ENCODE measurements around the gene UBASH3B. TPM values are rescaled to one million over a fixed set of nuclear protein-coding genes. Genes with fewer than 3 reads are reported as not detected.

UBASH3B gene
- total and polyA plus RNA-seq, 2 experiments from 2014 or later = 5.1 to 11.1 TPM

DNA sequence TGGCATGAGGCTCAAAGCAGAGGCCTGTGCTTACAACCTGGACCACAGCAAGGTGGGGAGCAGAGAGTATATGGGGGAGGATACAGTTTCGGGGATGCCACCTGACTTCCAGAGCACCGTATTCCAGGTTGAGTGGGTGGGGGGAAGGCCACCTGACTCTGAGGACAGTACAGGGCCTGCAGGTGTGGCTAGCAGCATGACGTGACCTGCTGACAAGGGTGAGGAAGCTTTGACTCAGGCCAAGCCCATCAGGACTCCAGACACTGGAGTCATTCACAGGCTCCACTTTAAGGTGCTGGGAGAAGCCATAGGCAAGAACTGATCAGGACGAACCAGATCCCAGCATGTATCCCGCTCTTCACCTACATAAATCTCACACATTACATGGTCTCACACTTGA is 148.2 kb downstream of the UBASH3B start:
- 86% methylated on average over 4 of the region's 5 CpGs for WGBS (ENCODE audit: low lambda C conversion rate, missing lambda C conversion rate)
- Histone ChIP-seq H4K20me1 (ENCODE audit: insufficient read depth, poor library complexity, severe bottlenecking) (no peaks in the 10 kb centered on the region), H3K79me2 (no peaks in the 10 kb centered on the region), H2AFZ (no peak overlapping the region), H3K9me3 (ENCODE audit: low read depth) (no peaks in the 10 kb centered on the region), H3K4me1 (ENCODE audit: insufficient read depth) (no peaks in the 10 kb centered on the region), H3K36me3 (replicated peaks; ENCODE audit: insufficient read depth, low read depth) (no peaks in the 10 kb centered on the region), H3K4me2 (no peak overlapping the region), H3K4me3 (no peak overlapping the region), H3K9me2 (replicated peaks; ENCODE audit: insufficient read depth) (no peaks in the 10 kb centered on the region), H3K27me3 (no peaks in the 10 kb centered on the region), H3K27ac (peak overlapping the region; percentile 30)
- no peak for DNase-seq (ENCODE audit: low spot score)
- TF ChIP-seq EZH2 (IDR thresholded peaks at IDR 0.05; ENCODE audit: borderline replicate concordance) (no peak), EZH2phosphoT487 (IDR thresholded peaks at IDR 0.05; ENCODE audit: low read depth, severe bottlenecking, unreplicated experiment) (no peak)
- TF ChIP-seq, protein P1, sequence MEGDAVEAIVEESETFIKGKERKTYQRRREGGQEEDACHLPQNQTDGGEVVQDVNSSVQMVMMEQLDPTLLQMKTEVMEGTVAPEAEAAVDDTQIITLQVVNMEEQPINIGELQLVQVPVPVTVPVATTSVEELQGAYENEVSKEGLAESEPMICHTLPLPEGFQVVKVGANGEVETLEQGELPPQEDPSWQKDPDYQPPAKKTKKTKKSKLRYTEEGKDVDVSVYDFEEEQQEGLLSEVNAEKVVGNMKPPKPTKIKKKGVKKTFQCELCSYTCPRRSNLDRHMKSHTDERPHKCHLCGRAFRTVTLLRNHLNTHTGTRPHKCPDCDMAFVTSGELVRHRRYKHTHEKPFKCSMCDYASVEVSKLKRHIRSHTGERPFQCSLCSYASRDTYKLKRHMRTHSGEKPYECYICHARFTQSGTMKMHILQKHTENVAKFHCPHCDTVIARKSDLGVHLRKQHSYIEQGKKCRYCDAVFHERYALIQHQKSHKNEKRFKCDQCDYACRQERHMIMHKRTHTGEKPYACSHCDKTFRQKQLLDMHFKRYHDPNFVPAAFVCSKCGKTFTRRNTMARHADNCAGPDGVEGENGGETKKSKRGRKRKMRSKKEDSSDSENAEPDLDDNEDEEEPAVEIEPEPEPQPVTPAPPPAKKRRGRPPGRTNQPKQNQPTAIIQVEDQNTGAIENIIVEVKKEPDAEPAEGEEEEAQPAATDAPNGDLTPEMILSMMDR (IDR thresholded peaks at IDR 0.05; ENCODE audit: poor library complexity) = no peak

DNA sequence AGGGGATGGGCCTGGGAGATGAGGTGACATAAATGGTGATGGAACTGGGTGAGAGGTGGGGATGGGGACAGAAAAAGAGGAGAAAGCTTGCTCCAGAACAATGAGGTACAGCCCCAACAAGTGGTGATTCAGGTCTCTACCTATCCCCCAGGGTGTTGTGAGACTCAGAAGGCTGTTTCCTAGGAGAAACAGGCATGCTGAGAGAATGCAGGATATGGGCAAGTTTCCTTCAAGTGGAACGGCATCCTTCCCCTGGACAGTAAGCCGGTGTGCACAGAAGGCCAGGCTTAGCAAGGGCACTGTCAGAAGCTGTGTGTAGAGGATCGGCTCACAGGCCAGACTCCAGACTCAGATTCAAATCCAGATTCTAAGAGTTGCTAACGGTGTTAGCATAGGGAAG is 148.6 kb downstream of the UBASH3B start:
- Histone ChIP-seq H3K27ac (peak overlapping the region; percentile 30), H3K4me3 (no peak overlapping the region), H3K4me2 (no peak overlapping the region), H3K4me1 (ENCODE audit: insufficient read depth) (no peaks in the 10 kb centered on the region), H4K20me1 (ENCODE audit: insufficient read depth, poor library complexity, severe bottlenecking) (no peaks in the 10 kb centered on the region), H3K9me3 (ENCODE audit: low read depth) (no peaks in the 10 kb centered on the region), H3K79me2 (no peaks in the 10 kb centered on the region), H2AFZ (no peak overlapping the region), H3K27me3 (no peaks in the 10 kb centered on the region), H3K9me2 (replicated peaks; ENCODE audit: insufficient read depth) (no peaks in the 10 kb centered on the region), H3K36me3 (replicated peaks; ENCODE audit: insufficient read depth, low read depth) (no peaks in the 10 kb centered on the region)
- no peak for DNase-seq (ENCODE audit: low spot score)
- 74% methylated on average over 4 of the region's 4 CpGs for WGBS (ENCODE audit: low lambda C conversion rate, missing lambda C conversion rate)
- TF ChIP-seq, protein P1 (IDR thresholded peaks at IDR 0.05; ENCODE audit: poor library complexity) = no peak
- TF ChIP-seq EZH2phosphoT487 (IDR thresholded peaks at IDR 0.05; ENCODE audit: low read depth, severe bottlenecking, unreplicated experiment) (no peak), EZH2 (IDR thresholded peaks at IDR 0.05; ENCODE audit: borderline replicate concordance) (no peak)

DNA sequence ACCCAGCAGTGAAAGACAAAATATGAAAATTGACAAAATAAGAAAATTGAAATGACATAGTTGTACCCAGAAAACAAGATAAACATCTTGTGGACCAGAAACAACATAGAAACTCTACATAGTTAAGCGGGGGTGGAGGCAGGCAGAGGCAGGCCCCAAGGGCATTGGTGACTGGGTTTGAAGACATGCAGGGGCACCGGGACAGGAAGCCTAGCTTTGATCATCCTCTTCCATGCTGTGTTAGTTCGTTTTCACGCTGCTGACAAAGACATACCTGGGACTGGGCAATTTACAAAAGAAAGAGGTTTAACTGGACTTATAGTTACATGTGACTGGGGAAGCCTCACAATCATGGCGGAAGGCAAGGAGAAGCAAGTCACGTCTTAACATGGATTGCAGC is 149.3 kb downstream of the UBASH3B start:
- Histone ChIP-seq H3K27ac (peak overlapping the region; percentile 30), H2AFZ (no peak overlapping the region), H3K4me3 (no peak overlapping the region), H4K20me1 (ENCODE audit: insufficient read depth, poor library complexity, severe bottlenecking) (no peaks in the 10 kb centered on the region), H3K9me2 (replicated peaks; ENCODE audit: insufficient read depth) (no peaks in the 10 kb centered on the region), H3K27me3 (no peaks in the 10 kb centered on the region), H3K36me3 (replicated peaks; ENCODE audit: insufficient read depth, low read depth) (no peaks in the 10 kb centered on the region), H3K4me1 (ENCODE audit: insufficient read depth) (no peaks in the 10 kb centered on the region), H3K4me2 (no peak overlapping the region), H3K9me3 (ENCODE audit: low read depth) (no peaks in the 10 kb centered on the region), H3K79me2 (no peaks in the 10 kb centered on the region)
- no peak for DNase-seq (ENCODE audit: low spot score)
- no peak for TF ChIP-seq EZH2phosphoT487 (IDR thresholded peaks at IDR 0.05; ENCODE audit: low read depth, severe bottlenecking, unreplicated experiment)
- TF ChIP-seq EZH2 (IDR thresholded peaks at IDR 0.05; ENCODE audit: borderline replicate concordance) = no peak
- TF ChIP-seq, protein P1 (IDR thresholded peaks at IDR 0.05; ENCODE audit: poor library complexity) = no peak
- 70% methylated on average over 6 of the region's 6 CpGs for WGBS (ENCODE audit: low lambda C conversion rate, missing lambda C conversion rate)
